GM12865 (cell line): Measurements from ENCODE around the gene STC2.

Experiments used
- DNase-seq: peaks from one replicate; pipeline ENCODE4 v3.0.0; 2010; ENCODE audit warnings: low read depth
- H3K4me3 ChIP-seq: 2 replicates; pipeline ENCODE4 v1.5.1; 2011; ENCODE audit warnings: mild to moderate bottlenecking, low read depth, low read length, control low read depth
- TF ChIP-seq, protein P1 (sequence below): IDR thresholded peaks from 2 replicates; pipeline ENCODE4 v1.5.1; 2011; ENCODE audit warnings: low read length, control low read depth, low read depth, inconsistent platforms; ENCODE audit not compliant: insufficient read depth; ENCODE audit errors: missing control alignments

The STC2 gene

DNA sequence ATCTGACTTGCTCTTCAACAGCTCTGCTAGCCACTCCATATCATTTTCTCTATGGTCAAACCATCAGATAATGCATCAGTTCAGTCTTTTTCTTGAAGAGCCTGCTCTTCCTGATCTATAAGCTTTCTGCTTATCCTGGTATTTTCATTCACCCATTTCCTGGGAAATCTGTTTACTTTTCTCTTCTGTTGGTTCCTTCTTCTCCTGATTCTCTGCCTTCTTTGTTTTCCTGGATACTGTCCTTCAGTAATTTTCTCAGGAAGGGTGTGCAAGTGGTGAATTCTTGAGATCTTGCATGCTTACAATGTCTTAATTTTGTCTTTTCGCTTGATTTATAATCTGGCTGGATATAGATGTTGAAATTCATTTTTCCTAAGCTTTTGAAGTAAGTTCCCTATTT, 53.4 kb downstream of the STC2 start:
- H3K4me3 ChIP-seq, result no peak overlapping the region
- no peak for DNase-seq
- TF ChIP-seq, protein P1, sequence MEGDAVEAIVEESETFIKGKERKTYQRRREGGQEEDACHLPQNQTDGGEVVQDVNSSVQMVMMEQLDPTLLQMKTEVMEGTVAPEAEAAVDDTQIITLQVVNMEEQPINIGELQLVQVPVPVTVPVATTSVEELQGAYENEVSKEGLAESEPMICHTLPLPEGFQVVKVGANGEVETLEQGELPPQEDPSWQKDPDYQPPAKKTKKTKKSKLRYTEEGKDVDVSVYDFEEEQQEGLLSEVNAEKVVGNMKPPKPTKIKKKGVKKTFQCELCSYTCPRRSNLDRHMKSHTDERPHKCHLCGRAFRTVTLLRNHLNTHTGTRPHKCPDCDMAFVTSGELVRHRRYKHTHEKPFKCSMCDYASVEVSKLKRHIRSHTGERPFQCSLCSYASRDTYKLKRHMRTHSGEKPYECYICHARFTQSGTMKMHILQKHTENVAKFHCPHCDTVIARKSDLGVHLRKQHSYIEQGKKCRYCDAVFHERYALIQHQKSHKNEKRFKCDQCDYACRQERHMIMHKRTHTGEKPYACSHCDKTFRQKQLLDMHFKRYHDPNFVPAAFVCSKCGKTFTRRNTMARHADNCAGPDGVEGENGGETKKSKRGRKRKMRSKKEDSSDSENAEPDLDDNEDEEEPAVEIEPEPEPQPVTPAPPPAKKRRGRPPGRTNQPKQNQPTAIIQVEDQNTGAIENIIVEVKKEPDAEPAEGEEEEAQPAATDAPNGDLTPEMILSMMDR, result no peak

DNA sequence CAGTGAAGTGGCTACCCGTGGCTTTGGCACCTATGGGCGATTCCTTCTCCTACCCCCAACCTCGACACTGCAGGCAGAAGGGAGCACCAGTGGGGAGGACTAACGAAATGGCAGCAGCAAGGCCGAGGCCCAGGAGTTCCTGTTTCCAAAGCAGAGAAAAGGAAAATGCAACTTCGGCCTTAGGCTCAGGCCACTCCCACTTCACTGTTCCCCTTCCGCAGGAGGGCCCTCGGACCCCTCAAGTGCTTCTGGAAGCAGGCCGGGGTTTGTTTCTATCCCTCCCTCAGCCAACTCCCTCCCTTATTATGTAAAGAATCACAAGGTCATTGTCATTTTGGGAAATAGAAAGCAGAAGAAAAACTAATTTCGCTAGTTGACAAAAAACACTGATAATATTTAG, 56.8 kb downstream of the STC2 start:
- no peak overlapping the region for H3K4me3 ChIP-seq
- peak; percentile 34 for DNase-seq
- TF ChIP-seq, protein P1, result no peak

DNA sequence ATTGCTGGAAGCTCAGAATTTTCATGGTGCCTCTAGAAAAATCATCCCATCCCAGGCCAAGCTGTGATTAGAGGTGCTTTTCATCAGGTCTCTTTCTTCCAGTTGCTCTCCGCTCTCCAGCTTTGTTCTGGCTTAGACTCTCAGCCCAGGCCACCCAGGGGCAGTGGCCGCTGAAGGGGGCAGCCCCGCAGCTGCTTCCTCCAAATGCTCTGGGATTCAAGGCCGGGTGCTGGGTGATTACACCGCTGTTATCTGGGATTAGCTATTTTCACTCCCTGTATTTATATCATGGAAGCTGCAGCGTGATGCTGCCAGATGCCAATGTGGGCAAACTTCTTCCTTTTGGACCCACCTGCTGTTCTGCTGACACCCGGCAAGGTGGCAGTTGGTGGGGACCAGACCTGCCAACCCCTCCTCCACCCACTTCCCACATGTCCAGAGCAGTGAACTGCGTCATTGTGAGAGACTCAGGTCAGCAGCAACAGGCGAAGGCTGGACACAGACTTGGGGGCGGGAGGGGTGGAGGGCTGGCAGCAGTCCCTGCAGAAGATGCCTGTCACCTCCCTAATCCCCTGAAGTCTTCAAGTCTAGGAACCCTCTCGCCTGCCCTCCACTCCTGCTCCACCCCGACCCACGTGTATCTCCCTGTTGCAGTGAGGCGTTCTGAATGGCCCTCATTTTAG, 59.3 kb downstream of the STC2 start:
- H3K4me3 ChIP-seq, result no peak overlapping the region
- no peak for DNase-seq
- TF ChIP-seq, protein P1, result no peak

DNA sequence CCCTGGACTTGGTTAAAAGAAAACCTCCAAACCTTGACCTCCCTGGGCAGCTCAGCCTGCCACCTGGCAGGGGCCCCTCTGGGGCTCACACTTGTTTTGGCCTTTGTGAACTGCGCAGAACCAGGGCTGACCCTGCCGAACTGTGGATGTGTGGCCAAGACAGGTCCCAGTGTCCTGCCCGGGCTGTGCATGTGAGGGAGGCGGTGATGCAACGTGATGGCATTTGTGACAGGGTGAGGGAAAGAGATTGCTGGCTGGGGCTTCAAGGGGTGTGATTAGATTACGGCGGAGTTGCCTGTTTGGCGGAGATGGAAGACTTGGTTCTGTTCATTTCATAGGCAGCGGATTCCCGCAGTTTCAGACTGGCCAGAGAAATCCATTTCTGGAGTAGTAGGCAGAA, 62.8 kb downstream of the STC2 start:
- TF ChIP-seq, protein P1, result no peak
- no peak for DNase-seq
- H3K4me3 ChIP-seq, result no peak overlapping the region
